Stimulated activated CD8-positive, alpha-beta memory T cell treated with anti-CD3 and anti-CD28 coated beads, Interleukin-15, amount 100 ng/mL, for 24 hours (primary cell): ENCODE measurements around the gene IL17RD.
A peak's percentile ranks its signal among the peaks of the same experiment; 100 is the strongest.

Experiments
- DNase-seq: peaks from one replicate; pipeline ENCODE4 v3.0.0-alpha.2; 2020; ENCODE audit warnings: low read depth

Gene IL17RD

GRCh38 chr3:57130571-57131209, 34.5 kb downstream of the IL17RD start:
- no peak for DNase-seq

- DNase-seq, result no peak
Measured at GRCh38 chr3:57128826-57129667, 36.1 kb downstream of the IL17RD start.

- no peak for DNase-seq
Measured at GRCh38 chr3:57127891-57128518, 37.1 kb downstream of the IL17RD start.

- no peak for DNase-seq
Measured at GRCh38 chr3:57126244-57126643, 38.9 kb downstream of the IL17RD start.

- DNase-seq, result no peak
Measured at GRCh38 chr3:57120451-57121174, 44.5 kb downstream of the IL17RD start.

GRCh38 chr3:57120040-57120439, 45.1 kb downstream of the IL17RD start:
- DNase-seq, result no peak

- no peak for DNase-seq
Measured at GRCh38 chr3:57118254-57118653, 46.9 kb downstream of the IL17RD start.

GRCh38 chr3:57116501-57116900, 48.7 kb downstream of the IL17RD start:
- DNase-seq, result no peak

- DNase-seq, result no peak
Measured at GRCh38 chr3:57112206-57112605, 52.9 kb downstream of the IL17RD start.

GRCh38 chr3:57110798-57111197, 54.4 kb downstream of the IL17RD start:
- no peak for DNase-seq

- DNase-seq, result no peak
Measured at GRCh38 chr3:57110214-57110613, 54.9 kb downstream of the IL17RD start.

GRCh38 chr3:57109437-57110199, 55.5 kb downstream of the IL17RD start:
- no peak for DNase-seq

GRCh38 chr3:57108684-57109083, 56.5 kb downstream of the IL17RD start:
- no peak for DNase-seq

GRCh38 chr3:57105585-57105984, 59.6 kb downstream of the IL17RD start:
- DNase-seq, result no peak

GRCh38 chr3:57100046-57100695, 65.0 kb downstream of the IL17RD start:
- DNase-seq, result peak; percentile 19

- DNase-seq, result no peak
Measured at GRCh38 chr3:57098418-57099310, 66.5 kb downstream of the IL17RD start.

- no peak for DNase-seq
Measured at GRCh38 chr3:57097536-57097935, 67.6 kb downstream of the IL17RD start.

GRCh38 chr3:57095363-57095762, 69.8 kb downstream of the IL17RD start:
- DNase-seq, result no peak

- DNase-seq, result no peak
Measured at GRCh38 chr3:57094575-57094974, 70.6 kb downstream of the IL17RD start.

- no peak for DNase-seq
Measured at GRCh38 chr3:57093971-57094535, 71.1 kb downstream of the IL17RD start.
